Measurements from ENCODE around the gene HGS. TPM values are rescaled to one million over a fixed set of nuclear protein-coding genes. Genes with fewer than 3 reads are reported as not detected.

The HGS gene
- total and polyA plus RNA-seq, 2 donors (not counting 3 experiments of a cell fraction or from before 2014, with no cell fraction given): 166 to 191 TPM

DNA sequence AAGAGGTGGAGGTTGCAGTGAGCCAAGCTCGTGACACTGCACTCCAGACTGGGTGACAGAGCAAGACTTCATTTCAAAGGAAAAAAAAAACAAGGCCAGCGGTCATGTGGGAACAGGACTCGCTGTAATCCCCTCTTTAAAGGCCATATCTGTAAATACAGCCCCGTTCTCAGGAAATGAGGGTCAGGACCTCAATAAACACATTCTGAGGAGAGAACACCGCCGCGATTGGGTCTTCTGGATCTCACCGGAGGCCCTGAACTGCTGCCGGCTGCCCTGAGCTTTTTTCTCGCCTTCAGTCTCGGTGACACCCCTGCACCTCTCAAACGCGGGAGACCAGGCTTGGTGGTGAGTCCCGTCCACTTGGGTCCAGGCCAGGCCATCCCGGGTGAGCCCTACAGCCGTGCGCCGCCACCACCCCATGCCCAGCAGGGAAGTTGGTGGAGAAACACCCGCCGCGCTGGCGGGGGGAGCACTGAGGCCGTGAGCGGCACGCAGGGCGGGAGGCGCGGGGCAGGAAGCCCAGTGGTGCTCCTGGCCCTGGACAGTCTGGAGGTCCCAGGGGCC is 56.7 kb downstream of the HGS start:
- ChIA-PET POLR2A (no interaction called here), CTCF (interaction anchor here (1.0 kb wide), 1 partner anchor 10 kb away, joined by 4 read pairs; no protein-coding TSS in a partner anchor)
- Histone ChIP-seq H3K36me3 (ENCODE audit: control insufficient read depth in 2 of 2, extremely low read depth in 1 of 2, insufficient read depth in 2 of 2, low read length in 2 of 2) (no peaks in the 10 kb centered on the region), H3K4me1 (ENCODE audit: control insufficient read depth, extremely low read depth, insufficient read depth, low read length) (peaks cover 4% of the 10 kb centered on the region), H3K9me1 (replicated peaks; ENCODE audit: control insufficient read depth, extremely low read depth, insufficient read depth, low read length) (no peaks in the 10 kb centered on the region), H3K4me2 (ENCODE audit: insufficient read depth, low read length) (no peak overlapping the region), H2AFZ (ENCODE audit: low read depth, low read length) (no peak overlapping the region), H3K4me3 (replicated peaks in 1 of 3; ENCODE audit: insufficient read depth in 1 of 3, low read depth in 1 of 3, low read length in 3 of 3) (no peak overlapping the region), H3K9ac (replicated peaks; ENCODE audit: extremely low read depth, insufficient read depth, low read length) (no peak overlapping the region), H3K27ac (ENCODE audit: insufficient read depth, low read depth, low read length) (no peak overlapping the region), H3K9me3 (replicated peaks; ENCODE audit: control insufficient read depth, insufficient read depth, low read length) (no peaks in the 10 kb centered on the region), H3K27me3 (ENCODE audit: control insufficient read depth in 2 of 2, insufficient read depth in 2 of 2, low read length in 2 of 2) (no peaks in the 10 kb centered on the region), H4K20me1 (replicated peaks; ENCODE audit: control insufficient read depth, extremely low read depth, insufficient read depth, low read length) (no peaks in the 10 kb centered on the region), H3K79me2 (ENCODE audit: control insufficient read depth, insufficient read depth, low read length) (no peaks in the 10 kb centered on the region)
- DNase-seq (ENCODE audit: low read depth, low spot score) (peak; percentile 58), FAIRE-seq (no peak)
- no TSS peak for BruUV-seq (replicated peaks)
- TF ChIP-seq, protein P1, sequence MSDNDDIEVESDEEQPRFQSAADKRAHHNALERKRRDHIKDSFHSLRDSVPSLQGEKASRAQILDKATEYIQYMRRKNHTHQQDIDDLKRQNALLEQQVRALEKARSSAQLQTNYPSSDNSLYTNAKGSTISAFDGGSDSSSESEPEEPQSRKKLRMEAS (IDR thresholded peaks at IDR 0.05; ENCODE audit: insufficient read depth, insufficient read length): no peak
- no peak for TF ChIP-seq JUN (IDR thresholded peaks at IDR 0.05; ENCODE audit: borderline replicate concordance, insufficient read depth, insufficient read length, low read depth)
- TF ChIP-seq EZH2 (IDR thresholded peaks at IDR 0.05; ENCODE audit: borderline replicate concordance, low read depth, low read length, severe bottlenecking): no peak
- no peak for TF ChIP-seq FOS (IDR thresholded peaks at IDR 0.05; ENCODE audit: borderline replicate concordance, insufficient read depth, low read length)
- TF ChIP-seq MYC (IDR thresholded peaks at IDR 0.05; ENCODE audit: low read depth, low read length): no peak
- no peak for TF ChIP-seq GATA2 (IDR thresholded peaks at IDR 0.05; ENCODE audit: insufficient read depth, insufficient read length, low read depth, low read length)
- TF ChIP-seq, protein P2, sequence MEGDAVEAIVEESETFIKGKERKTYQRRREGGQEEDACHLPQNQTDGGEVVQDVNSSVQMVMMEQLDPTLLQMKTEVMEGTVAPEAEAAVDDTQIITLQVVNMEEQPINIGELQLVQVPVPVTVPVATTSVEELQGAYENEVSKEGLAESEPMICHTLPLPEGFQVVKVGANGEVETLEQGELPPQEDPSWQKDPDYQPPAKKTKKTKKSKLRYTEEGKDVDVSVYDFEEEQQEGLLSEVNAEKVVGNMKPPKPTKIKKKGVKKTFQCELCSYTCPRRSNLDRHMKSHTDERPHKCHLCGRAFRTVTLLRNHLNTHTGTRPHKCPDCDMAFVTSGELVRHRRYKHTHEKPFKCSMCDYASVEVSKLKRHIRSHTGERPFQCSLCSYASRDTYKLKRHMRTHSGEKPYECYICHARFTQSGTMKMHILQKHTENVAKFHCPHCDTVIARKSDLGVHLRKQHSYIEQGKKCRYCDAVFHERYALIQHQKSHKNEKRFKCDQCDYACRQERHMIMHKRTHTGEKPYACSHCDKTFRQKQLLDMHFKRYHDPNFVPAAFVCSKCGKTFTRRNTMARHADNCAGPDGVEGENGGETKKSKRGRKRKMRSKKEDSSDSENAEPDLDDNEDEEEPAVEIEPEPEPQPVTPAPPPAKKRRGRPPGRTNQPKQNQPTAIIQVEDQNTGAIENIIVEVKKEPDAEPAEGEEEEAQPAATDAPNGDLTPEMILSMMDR (IDR thresholded peaks at IDR 0.05; ENCODE audit: extremely low read depth in 1 of 2, insufficient read depth in 1 of 2, low read depth in 1 of 2, low read length in 2 of 2): no peak
- TF ChIP-seq POLR2A (IDR thresholded peaks at IDR 0.05; ENCODE audit: low read depth, low read length): no peak
- intact Hi-C loops (cut with micrococcal nuclease) (no loop called here), dilution Hi-C loops (cut with MboI; ENCODE audit: extremely low pct_ligation_motif_present, low sequenced_read_pairs) (no loop called here)

All from endothelial cell of umbilical vein (primary cell).